GM21825 (cell line): ENCODE results near the gene CACNG7.
"Not testable (repeated sequence)": the region's sequence is repeated elsewhere in the genome, so short reads cannot be mapped to it uniquely, and the experiment has no call there.

Experiments
- ATAC-seq: cut with Tn5 transposase; IDR thresholded peaks from one replicate; pipeline ENCODE4 v1.9.1; 2021; ENCODE audit warnings: mild to moderate bottlenecking, moderate library complexity; ENCODE audit not compliant: unreplicated experiment

Gene CACNG7

GRCh38 chr19:53904909-53905308 is 4.2 kb upstream of the CACNG7 start:
- ATAC-seq, result no peak

- ATAC-seq, result no peak
Observed at GRCh38 chr19:53905787-53906186, 3.3 kb upstream of the CACNG7 start.

DNA sequence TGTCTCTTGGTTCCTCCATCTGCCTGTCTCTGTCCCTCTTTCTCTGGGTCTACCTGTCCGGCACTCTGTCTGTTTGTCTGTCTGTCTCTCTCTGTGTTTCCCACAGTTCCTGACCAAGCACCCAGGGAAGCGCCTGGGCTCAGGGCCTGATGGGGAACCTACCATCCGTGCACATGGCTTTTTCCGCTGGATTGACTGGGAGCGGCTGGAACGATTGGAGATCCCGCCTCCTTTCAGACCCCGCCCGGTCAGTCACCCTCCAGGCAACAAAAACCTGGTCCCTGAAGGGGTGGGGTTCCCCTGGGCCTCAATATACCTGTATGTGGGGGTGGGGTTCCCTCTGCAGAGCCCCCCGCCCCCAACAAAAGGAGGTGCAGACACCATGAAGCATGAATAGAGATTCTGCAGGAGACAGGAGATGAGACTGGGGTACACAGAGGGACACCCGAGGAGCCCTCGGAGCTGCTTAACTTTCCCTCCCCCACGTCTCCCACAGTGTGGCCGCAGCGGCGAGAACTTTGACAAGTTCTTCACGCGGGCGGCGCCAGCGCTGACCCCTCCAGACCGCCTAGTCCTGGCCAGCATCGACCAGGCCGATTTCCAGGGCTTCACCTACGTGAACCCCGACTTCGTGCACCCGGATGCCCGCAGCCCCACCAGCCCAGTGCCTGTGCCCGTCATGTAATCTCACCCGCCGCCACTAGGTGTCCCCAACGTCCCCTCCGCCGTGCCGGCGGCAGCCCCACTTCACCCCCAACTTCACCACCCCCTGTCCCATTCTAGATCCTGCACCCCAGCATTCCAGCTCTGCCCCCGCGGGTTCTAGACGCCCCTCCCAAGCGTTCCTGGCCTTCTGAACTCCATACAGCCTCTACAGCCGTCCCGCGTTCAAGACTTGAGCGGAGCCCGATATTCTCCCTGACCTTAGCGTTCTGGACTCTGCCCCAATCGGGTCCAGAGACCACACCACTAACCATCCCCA is 2.6 kb upstream of the CACNG7 start:
- ATAC-seq, result no peak

GRCh38 chr19:53907193-53907581 is 1.9 kb upstream of the CACNG7 start:
- no peak for ATAC-seq

- ATAC-seq, result no peak
Observed at GRCh38 chr19:53907690-53908089, 1.4 kb upstream of the CACNG7 start.

GRCh38 chr19:53908106-53908934 is 758 bp upstream of the CACNG7 start:
- ATAC-seq, result no peak

DNA sequence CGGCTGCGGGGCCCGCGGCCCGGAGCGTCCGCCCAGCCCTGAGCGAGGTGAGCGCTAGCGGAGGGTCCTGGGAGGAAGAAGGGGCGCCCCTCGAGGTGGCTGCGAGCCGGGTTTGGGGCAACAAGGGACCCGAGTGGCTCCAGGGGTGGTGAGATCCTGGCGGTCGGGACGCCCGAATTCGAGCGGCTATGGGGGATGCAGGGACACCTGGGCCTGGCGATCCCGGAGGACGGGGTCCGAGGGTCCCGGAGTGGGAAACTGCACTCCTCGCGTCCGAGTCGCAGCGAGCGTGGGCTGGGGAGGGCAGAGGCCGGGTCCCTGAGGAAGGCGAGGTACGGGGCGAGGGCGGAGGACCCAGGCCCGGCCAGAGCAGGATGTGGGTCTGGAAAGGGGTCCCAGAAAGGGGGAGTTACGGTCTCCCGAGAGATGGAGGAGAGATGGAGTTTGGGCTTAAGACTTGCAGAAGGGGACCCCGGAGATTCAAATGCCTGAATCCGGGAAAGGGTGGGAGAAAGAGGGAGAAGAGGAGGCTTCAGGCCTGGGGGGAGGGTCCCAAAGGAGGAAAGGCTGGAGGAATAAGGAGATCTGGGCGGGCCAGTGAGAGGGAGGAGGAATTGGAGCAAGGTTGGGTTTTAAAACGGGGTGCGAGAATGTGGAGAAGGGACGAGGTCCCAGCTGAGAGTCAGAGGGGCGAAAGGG is 542 bp downstream of the CACNG7 start:
- no peak for ATAC-seq

DNA sequence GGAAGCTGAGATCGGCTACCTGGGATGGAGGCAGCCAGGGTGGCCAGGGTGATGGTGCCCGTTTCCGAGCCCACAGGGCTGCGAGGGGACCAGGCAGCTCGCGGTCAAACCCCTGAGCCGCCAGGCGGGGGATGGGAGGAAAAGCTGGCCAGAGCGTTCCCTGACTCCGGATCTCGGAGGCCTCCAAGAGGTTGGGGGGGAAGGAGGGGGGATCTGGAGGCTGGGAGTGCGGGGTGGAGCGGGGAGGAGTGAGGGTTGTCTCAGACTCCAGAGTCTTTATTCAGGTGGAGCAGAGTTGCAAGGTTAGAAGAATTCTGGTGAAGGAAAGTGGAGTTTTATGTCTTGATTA is 1.1 kb downstream of the CACNG7 start:
- ATAC-seq, result no peak

GRCh38 chr19:53912653-53913052 is 3.6 kb downstream of the CACNG7 start:
- no peak for ATAC-seq

DNA sequence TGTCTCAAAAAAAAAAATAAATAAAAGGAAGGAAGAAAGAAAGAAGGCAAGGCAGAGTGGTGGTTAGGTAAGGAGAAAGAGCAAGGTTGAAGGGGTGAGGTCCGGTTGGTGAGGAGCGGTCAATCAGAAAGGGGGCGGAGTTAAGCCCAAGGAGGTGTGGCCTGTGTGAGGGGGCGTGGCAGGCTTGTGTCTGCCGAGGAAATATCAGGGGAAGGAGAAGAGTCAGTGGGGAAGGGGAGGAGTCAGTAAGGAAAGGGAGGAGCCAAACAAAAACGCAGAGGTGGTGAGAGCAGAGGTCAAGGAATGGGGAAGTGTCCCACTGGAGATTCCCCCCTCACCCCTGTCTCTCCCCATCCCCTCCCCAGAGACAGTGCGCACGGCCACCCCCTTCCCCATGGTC is 5.9 kb downstream of the CACNG7 start:
- ATAC-seq, result no peak

DNA sequence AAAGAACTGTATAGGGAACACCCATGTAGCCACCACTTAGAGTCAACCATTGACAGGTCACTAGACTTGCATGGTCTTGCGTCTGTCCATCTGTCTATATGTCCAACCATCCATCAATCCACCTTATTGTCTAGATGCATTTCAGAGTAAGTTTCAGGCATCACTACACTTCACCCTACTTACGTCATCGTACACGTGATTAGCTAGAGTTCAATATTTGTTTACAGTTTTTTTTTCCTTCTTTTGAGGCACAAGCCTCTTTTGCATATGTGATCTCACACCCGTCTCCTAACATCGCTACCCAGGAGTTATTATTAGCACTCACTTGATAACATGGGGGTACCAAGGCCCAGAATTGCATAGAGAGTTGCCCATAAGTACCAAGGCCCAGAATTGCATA is 6.9 kb downstream of the CACNG7 start:
- ATAC-seq, result no peak

GRCh38 chr19:53917356-53917755 is 8.3 kb downstream of the CACNG7 start:
- ATAC-seq, result no peak

DNA sequence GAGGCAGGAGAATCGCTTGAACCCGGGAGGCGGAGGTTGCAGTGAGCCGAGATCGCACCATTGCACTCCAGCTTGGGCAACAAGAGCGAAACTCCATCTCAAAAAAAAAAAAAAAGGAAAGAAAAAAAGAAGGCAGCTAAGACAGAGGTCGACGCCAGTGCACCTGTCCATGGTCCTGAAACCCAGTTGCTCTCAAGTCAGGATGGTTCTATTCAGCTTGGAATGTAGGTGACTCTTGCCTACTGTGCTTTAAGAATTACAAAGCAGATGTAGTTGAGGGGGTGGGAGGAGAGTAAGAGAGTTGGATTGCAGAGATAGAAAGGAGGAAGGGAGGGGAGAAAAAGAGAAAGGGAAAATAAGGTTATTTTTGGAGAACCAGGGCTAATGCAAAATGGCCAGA is 18.7 kb downstream of the CACNG7 start:
- ATAC-seq, result no peak

DNA sequence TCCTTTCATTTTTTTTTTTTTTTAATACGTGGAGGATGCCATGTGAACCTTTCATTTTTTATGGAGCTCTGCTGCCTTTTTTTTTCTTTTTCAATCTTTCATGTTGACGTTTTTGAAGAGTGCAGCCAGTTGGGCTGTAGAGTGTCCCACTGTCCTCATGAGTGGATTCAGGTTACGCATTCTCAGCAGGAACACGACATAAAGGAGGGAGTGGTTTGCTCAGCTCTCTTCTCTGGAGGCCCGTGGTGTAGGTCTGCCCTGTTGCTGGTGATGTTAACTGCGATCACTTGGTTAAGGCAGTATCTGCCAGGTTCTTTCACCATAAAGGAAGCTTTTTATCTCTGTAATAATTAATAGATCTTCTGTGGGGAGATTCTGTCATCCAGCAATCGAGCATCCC is 27.0 kb downstream of the CACNG7 start:
- no peak for ATAC-seq

GRCh38 chr19:53942001-53942786 is 33.1 kb downstream of the CACNG7 start:
- no peak for ATAC-seq

DNA sequence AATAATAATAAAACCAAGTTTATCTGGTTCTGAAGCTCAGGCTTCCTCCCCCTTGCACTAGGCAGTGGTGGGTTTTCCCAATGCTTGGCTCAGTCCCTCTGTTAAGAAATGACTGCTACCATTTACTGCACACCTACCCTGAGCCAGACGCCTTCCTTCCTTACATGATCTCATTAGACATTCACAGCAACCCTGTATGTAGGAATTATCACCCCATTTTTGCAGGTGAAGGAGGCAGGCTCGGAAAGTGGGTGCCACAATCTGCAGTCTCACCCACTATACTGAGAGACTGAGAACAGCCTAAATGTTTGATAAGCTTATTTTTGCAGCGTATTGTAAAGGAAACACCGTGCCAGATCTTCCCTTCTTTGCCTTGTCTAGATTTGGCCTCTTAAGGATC is 35.3 kb downstream of the CACNG7 start:
- ATAC-seq, result no peak

DNA sequence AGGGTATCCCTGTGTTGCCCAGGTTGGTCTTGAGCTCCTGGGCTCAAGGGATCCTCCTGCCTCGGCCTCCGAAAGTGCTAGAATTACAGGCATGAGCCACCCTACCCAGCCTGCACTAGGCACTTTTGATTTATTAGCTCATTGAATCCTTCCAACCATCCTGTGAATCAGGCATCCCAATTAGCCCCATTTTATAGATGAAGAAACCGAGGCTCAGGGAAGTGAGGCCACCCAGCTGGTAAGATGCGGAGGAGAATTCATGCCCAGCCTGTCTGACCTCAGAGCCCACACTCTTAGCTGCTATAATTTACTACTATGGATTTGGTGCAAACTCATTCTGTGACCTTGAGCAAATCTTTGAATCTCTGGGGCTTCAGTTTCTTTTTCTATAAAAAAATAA is 35.9 kb downstream of the CACNG7 start:
- ATAC-seq, result no peak

- no peak for ATAC-seq
Observed at GRCh38 chr19:53945441-53945840, 36.4 kb downstream of the CACNG7 start.

DNA sequence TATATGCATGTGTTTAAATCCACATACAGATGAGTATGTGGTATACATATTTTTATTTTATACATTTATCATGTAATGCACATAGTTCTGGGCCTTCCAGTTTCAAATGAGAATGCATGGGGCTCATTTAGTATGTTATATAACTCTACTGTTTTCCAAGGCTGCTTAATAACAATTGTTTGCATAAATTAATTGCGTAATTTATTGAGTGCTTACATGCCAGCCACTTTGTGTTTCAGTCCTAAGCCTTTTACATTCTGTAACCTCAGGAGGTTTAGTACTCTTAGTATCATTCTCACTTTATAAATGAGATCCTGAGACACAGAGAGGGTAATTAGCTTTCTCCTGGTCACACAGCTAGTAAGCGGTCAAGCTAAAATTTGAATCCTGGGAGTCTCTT is 36.9 kb downstream of the CACNG7 start:
- ATAC-seq, result no peak

GRCh38 chr19:53947624-53948023 is 38.5 kb downstream of the CACNG7 start:
- ATAC-seq, result no peak

DNA sequence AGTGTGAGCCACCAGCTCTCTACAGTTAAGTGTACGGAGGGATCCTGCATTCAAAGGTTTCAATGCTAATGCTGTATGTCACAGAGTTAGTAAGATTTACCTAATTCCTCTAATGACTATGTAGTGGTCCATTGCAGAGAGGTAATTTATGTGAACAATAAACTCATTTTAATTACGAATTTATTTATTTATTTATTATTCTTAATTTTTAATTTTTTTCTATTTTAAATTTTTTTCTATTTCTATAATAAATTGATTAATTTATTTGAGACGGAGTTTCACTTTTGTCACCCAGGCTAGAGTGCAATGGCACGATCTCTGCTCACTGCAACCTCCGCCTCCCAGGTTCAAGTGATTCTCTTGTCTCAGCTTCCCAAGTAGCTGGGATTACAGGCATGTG is 39.5 kb downstream of the CACNG7 start:
- ATAC-seq, result not testable (repeated sequence)
